Activated T-cell treated with anti-CD3 and anti-CD28 coated beads, Interleukin-2, amount 50 U/mL, for 48 hours (primary cell): ENCODE results near the gene PDK4.
"Not testable (repeated sequence)": the region's sequence is repeated elsewhere in the genome, so short reads cannot be mapped to it uniquely, and the experiment has no call there.

Experiments used
- DNase-seq, 2 experiments: peaks; one replicate each; pipeline ENCODE4 v3.0.0-alpha.2; 2020

The PDK4 gene

DNA sequence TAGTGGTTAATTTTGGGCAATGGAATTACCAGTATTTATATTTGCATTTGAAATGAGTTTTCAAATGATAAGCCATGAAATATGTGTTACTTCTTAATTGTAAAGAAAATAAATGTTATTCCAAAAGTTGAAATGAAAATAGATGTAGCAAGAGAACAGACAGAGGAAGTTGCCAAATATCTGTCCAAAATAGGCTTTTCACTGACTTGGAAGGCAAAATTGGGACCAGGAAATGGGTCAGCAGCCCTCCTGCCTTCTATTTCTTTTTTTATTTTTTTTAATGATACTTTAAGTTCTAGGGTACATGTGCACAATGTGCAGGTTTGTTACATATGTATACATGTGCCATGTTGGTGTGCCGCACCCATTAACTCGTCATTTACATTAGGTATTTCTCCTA, 8.1 kb upstream of the PDK4 start:
- not testable (repeated sequence) for DNase-seq

DNA sequence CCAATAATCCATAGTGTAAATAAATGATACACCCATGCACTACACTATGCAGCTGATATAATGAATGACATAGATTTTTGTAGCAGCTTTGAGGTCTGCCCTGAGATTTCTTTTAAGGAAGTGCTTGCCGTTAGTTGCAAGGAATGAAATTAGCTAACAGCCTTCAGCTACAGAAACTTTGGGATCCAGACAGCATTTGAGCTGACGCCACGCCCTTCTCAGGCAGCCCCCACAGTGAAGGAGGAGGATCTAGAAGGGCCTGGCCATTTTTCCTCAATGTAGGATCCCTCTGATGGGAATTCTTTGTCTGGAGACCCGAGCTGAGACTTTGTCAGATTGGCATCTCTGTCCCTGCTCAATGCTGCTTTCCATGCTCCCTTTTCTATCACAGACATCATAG, 6.1 kb upstream of the PDK4 start:
- no peak for DNase-seq

- DNase-seq = no peak
Measured at GRCh38 chr7:95601316-95601715, 5.0 kb upstream of the PDK4 start.

GRCh38 chr7:95599069-95599468, 2.8 kb upstream of the PDK4 start:
- DNase-seq = no peak

GRCh38 chr7:95598511-95598910, 2.2 kb upstream of the PDK4 start:
- DNase-seq = no peak

DNA sequence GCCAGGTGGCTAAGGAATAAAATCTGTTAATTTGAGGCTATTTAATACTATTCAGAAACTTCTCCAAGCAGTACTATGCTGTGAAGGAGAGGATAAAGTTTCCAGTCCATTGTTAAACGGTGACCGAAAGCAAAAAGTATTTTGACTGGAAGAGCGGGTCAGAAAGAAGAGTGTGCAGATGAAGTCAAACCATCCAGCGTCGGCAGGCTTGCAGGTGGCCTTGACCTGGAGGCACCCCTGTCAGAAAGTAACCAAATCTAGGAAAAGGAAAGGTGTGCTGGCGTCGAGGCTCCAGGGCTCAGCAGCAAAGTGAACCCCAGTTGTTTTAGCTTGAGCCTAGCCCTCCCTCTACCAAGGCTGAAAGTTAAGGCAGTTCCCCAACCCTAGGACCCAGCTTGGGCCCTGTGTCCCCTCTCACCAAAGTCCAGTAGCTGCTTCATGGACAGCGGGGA, 544 bp downstream of the PDK4 start:
- no peak for DNase-seq

DNA sequence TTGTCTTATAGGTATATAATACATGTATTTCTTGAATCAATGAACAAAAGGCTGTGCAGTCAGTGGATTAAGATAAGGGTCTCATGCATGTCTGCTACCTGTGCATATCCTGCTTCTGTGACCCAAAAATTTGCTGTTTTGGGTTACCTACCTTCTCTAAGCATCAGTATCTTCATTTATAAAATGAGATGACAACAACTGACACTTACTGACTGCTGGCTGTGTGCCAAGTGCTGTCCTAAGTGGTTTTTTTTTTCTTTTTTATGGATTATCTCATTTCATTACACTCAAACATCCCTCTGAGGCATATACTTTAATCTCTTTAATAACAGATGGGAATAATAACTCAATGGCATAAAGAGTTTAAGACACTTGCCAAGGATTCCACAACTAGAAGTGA, 2.1 kb downstream of the PDK4 start:
- DNase-seq = no peak

GRCh38 chr7:95593343-95593742, 3.0 kb downstream of the PDK4 start:
- DNase-seq = no peak

GRCh38 chr7:95592570-95592969, 3.7 kb downstream of the PDK4 start:
- no peak for DNase-seq

DNA sequence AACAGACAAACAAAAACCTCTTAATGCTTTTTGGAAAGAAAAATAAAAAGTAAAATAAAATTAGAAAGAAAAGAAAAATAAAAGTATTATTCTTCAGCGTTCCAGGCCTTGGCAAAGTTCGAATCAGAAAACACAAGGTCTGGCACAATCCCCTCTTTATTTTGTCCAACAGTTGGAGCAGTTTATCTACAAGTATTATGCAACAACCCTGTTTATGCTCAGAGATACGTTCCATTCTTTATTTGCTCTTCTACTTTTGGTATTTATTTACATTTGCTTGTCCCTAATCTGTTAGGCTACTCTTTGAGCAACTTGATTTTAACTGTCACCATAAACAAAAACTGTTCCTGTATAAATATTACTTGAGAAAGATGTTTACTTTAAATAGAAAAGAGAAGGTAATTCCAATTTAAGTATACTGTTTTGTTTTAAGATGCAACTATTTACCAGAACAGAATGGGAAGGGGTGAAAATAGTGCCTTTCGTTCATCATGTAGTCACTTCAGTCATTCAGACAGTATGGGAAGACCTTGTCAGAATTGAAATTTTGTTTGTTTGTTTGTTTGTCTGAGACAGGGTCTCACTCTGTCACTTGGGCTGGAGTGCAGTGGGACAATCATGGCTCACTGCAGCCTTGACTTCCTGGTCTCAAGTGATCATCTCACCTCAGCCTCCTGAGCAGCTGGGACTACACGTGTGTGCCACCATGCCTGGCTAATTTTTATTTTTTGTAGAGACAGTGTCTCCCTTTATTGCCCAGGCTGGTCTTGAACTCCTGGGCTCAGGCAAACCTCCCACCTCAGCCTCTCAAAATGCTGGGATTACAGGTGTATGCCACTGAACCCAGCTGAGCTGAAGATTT, 5.7 kb downstream of the PDK4 start:
- DNase-seq = no peak

DNA sequence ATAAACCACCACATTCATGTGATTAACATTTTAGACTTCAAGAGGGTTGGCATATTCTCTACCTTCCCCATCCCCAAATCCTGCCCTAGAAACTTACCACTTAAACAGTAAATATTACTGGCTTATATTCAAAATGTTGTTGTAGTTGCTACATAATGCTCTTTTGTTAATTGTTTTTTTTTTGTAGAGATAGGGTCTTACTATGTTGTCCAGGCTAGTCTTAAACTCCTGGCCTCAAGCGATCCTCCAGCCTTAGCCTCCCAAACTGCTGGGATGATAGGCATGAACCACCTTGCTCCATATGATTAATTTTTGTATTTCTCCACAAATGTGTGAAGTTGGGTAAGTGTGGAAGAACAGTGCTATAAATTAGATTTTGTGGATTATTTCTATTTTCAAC, 6.5 kb downstream of the PDK4 start:
- no peak for DNase-seq

- DNase-seq = no peak
Measured at GRCh38 chr7:95589031-95589430, 7.3 kb downstream of the PDK4 start.

DNA sequence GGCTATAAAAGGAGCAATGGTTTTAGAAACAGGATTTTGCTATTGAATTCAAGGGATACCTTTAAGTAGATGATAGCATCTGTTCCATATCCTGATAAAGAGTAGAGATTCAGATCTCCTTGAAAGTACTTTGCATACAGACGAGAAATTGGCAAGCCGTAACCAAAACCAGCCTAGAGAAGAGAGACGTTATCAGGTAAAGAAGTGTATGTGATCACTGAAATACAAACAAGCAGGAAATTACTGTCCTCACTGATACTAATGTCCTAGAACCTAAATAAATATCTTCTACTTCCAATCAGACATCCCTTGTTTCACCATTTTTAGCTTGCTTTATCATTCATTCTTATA, 9.4 kb downstream of the PDK4 start:
- no peak for DNase-seq

DNA sequence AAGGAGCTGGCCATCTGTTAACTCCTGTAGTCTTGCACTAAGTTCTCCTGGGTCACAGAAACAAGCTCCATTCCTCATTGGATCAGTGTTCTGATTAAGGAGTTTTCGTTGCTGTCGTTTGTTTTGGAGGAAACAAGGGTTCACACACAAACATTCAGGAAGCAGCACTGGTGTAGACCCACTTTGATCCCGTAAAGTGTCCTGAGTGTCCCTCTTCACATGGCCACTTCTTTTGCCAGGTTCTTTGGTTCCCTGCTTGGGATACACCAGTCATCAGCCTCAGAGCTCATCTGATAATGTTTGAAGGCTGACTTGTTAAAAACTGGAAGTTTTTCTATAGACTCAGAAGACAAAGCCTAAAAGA, 10.9 kb downstream of the PDK4 start:
- DNase-seq = no peak

- no peak for DNase-seq
Measured at GRCh38 chr7:95584769-95585425, 11.4 kb downstream of the PDK4 start.

DNA sequence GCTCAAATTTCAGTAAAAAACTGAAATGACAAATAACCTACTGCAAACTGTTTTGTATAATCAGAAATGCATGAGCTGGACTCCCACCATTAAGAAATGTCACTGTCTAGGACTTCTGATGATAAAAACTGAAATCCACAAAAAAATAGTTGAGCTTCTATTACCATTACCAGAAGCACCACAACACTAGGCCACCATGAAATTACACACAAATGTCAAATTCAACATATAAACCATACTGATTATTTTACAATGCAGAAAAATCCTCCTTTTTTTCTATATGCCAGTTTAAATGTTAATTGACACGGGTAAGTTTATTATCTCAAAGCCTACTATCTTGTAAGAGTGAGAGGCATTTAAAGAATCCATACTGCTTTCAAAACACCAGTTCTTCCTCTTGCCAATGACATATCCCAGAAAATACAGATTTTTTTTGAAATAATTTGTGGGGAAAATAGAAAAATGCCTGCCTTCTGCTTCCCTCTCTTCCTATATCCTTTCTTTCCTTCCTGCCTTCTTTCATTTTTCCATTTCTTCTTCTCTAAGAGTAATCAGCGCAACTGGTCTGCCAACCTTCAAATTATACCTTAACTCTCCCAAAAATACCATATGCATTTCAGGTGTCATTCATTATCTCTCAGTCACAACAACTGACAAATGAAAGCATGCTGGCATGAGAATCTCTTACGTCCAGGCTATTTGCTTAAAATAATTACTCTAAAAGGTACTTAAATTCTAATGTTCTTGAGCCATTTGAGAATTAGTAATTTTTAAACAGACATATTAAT, 12.3 kb downstream of the PDK4 start:
- DNase-seq = no peak

- no peak for DNase-seq
Measured at GRCh38 chr7:95582578-95583293, 13.6 kb downstream of the PDK4 start.

- DNase-seq = no peak
Measured at GRCh38 chr7:95581467-95581866, 14.8 kb downstream of the PDK4 start.

GRCh38 chr7:95579318-95579717, 17.0 kb downstream of the PDK4 start:
- DNase-seq = no peak

- DNase-seq = no peak
Measured at GRCh38 chr7:95578299-95578855, 17.9 kb downstream of the PDK4 start.

DNA sequence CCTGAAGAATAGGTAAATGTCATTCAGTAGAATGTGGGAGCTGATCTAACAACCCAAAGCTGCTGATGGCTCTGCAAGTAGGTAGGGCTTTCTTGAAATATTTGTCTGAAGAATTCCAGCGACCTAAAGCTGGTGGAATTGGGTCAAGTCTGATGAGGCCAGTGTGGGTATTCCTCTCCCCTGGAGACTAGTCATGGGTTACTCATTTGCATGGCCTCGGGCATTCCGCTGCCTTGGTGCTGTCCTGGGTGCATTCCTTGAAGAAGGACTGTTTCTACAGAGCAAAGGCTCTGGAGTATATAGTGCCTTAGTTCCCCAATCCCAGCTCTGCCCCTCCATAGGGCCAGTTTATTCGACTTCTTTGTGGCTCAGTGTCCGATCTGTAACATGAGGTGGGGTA, 19.2 kb downstream of the PDK4 start:
- no peak for DNase-seq

DNA sequence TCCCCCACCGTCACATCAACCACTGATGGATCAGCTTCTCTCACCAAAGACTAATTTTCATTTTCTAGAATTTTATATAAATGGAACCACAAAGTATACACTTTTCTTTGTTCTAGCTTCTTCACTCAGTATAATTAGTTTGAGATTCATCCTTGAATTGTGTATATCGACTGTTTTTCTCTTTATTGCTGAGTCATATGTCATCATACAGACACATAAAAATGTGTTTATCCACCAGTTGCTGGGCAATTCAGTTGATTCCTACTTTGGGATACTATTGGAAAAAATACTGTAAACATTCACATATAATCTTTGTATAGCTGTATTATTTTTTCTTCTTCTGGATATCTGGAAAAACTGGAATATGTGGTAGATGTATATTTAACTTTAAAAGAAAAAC, 26.6 kb downstream of the PDK4 start:
- DNase-seq = no peak

DNA sequence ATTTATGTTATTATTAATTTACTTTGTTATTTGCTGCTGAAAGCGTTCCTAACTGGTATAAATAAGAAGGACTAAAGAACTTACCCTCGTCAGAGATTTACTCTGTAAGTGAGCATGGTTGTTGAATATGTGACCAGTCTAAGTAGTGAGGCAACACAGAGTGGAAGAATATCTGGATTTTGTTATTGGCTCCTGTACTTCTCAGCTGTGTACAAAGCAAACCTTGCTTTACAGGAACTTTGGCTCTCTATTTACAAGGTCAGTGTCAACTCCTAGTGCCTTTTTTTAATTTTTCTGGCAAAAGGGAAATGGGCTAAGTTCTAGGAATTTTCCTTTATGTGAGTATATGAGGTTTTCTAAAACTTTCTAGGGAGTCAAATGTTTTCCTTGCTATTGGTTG, 35.6 kb downstream of the PDK4 start:
- DNase-seq = no peak
